Measurements from ENCODE around the gene TUBA3E. TPM values are rescaled to one million over a fixed set of nuclear protein-coding genes. Genes with fewer than 3 reads are reported as not detected.
"Not testable (repeated sequence)": the region's sequence is repeated elsewhere in the genome, so short reads cannot be mapped to it uniquely, and the experiment has no call there.

Gene TUBA3E
- not detected for total RNA-seq

DNA sequence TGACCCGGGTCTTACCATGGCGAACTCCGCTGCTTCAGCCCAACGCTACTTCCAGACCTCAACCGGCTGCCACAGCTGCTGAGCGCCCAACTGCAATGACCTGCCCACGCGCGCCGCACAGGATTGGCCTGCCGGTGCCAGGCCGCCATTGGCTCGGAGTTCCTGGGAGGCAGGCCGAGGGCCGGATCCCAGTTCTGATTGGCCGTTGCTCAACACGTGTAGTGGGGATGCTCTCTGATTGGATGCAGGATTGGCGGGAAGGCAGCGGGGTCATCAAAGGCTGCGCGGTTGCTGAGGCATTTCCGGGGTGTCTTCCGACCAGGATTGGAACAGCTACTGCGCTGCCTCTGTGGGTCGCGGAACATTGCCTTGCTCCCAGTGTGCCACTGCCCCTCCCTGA is at the start of gene TUBA3E:
TUBA3E (minus strand) TSS at position 97 of the 400 bp plus-strand sequence; CDS start at position 18, 79 bp downstream.
- no peak for DNase-seq (ENCODE audit: low spot score)

DNA sequence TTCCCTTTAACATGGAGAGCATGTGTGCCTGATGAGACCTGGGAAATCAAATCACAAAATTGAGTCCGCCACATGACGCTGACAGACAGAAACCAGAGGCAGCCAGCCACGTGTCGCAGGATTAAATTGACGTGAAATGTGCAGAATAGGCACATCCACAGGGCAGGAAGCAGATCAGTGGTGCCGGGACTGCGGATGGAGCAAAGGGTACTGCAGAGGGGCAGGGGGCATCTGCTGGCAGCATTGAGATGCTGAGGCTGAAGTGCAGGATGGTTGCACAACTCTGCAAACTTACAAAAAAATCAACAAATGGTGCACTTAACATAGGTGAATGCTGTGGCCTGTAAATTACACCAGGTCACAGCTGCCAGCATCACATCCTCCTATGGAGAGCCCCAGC is 48.2 kb upstream of the TUBA3E start:
- DNase-seq (ENCODE audit: low spot score): no peak

DNA sequence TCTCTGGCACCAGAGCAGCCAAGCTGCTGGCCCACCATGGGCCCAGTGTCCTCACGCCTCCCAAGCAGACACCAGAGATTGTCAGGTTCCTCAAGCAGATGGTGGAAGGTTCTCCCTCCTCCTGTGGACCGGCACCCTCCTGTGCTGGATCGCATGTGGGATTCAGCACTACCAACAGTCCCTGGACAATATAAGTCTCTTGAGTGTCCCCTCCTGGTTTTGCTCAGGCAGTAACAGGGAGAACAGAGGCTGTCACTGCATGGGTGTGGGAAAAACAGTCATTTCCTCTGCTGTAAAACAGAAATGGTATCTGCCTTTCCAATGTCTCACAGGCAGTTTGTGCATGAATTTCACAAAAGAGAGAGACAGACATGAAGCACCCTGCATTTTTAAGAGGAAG is 47.7 kb upstream of the TUBA3E start:
- no peak for DNase-seq (ENCODE audit: low spot score)

DNA sequence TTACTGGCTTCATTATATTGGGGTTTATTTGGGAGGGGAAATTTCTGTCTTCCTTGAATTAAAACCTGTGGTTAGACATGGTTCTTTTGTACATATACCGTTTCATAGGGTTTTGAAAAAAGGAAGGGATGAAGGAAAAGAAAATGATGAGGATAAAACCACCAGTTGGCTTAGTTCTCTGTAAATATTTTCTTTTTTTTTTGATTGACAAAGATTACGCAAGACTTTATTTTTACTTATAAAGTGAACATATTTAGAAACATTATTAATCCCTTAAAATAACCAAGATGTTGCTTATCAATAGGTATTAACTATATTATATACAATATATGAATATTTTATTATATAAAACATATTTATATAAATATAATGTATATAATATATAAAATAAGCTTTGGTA is 45.1 kb upstream of the TUBA3E start:
- no peak for DNase-seq (ENCODE audit: low spot score)

DNA sequence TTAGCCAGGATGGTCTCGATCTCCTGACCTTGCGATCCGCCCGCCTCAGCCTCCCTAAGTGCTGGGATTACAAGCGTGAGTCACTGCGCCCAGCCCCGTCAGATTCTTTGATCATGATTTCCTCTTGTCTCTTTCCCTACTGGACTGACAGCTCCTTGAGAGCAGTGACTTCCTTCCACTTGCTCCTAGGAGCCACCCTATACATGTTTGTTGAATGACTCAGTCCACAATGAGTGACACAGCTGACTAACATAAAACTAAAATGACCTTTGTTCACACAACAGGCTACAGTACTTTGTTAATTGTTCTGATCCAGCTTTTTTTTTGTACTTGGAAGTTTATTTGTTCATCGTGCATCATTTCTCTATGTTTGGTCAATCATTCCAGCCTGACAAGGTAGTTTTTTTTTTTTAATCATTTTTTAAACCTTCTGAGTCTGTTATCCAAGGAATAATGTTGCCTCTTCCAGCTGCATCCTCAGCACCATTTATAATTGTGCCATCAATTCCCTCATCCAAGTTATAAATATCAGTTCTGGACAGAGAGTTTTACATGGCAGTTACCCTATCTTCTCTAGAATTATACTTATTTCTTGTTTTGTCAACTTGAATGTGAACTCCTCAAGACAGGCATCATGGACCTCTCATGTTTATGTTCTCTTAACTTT is 42.9 kb upstream of the TUBA3E start:
- DNase-seq (ENCODE audit: low spot score): peak; percentile 64

DNA sequence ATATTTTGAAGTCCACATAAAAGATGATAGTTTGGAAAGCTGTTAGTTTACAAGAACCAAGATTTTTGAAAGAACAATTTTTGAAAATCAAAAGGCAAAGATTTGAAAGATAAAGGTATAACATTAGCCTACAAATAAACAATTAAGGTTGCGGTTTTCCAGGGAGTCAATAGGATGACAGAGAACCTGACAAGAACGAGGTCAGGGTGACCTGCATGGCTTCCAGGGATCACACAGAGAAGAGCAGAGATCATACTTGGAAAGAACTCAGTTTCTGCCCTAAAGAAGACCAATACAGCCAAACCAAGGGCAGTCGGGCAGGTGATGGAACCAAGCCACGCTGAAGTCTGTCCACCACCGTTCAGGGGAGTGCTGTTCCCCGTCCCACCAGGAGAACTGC is 41.3 kb upstream of the TUBA3E start:
- DNase-seq (ENCODE audit: low spot score): not testable (repeated sequence)

DNA sequence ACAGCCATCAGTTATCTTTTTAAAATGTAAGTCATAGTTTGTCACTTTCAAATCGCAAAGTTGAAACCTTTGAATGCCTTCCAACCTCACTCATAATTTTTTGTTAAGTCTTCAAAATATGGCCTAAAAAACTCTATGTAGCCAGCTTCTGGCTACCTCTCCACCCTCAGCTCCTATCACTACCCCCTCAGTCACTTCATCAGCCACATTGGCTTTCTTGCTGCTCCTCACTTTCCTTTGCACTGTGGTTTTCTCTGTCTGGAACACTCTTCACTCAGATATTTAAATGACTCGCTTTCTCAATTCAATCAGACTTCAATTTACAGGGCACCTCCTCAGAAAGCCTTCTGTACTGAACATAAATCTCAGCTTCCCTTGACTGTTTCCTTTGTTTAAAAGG is 34.8 kb upstream of the TUBA3E start:
- not testable (repeated sequence) for DNase-seq (ENCODE audit: low spot score)

DNA sequence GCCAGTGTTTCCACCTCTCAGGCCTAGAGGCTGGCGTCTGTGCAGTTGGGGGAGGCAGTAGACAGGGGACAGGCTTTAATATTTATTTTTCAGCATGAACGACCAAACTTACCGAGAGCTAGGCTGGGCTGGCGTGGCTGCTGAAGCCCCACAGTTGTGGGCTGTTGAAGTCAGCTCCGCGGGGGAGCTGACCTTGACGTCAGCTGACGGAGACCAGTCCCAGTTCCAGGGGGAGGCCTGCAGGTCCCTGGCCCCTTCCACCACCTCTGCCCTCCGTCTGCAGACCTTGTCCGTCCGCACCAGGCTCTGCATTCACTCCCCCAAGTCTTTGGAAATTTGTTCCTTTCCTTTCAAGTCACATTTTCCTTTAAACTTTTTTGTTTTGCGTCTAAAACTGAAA is 33.4 kb upstream of the TUBA3E start:
- DNase-seq (ENCODE audit: low spot score): no peak

DNA sequence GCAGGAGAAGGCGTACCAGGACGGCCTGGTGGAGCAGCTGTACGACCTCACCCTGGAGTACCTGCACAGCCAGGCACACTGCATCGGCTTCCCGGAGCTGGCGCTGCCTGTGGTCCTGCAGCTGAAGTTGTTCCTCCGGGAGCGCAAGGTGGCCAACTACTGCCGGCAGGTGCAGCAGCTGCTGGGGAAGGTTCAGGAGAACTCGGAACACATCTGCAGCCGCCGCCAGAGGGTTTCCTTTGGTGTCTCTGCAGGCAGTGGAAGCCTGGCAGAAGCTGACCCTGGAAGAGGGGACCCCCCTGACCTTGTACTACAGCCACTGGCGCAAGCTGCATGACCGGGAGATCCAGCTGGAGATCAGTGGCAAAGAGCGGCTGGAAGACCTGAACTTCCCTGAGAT is 32.7 kb upstream of the TUBA3E start:
- not testable (repeated sequence) for DNase-seq (ENCODE audit: low spot score)

DNA sequence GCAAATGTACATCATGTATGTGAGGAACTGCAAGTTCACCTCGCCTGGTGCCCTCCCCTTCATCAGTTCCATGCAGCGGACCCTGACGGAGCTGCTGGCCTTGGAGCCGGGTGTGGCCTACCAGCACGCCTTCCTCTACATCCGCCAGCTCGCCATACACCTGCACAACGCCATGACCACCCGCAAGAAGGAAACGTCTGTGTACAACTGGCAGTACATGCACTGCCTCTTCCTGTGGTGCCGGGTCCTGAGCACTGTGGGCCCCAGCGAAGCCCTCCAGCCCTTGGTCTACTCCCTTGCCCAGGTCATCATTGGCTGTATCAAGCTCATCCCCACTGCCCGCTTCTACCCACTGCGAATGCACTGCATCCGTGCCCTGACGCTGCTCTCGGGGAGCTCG is 32.1 kb upstream of the TUBA3E start:
- not testable (repeated sequence) for DNase-seq (ENCODE audit: low spot score)

DNA sequence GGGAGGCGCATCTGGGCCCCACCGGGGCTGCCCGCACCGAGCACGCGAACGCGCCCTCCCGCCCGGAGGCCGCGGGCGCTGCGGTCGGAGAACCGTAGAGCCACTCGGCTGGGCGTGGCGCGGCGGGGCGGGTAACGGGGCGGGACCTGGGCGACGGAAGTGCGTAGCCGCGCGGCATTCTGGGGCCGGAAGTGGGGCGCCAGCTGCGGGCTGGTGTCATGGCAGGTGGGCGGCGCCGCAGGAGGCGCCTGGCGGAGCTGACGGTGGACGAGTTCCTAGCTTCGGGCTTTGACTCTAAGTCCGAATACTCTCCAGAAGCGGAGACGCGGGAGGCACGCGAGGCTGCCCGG is 30.9 kb upstream of the TUBA3E start:
- DNase-seq (ENCODE audit: low spot score): peak; percentile 45

DNA sequence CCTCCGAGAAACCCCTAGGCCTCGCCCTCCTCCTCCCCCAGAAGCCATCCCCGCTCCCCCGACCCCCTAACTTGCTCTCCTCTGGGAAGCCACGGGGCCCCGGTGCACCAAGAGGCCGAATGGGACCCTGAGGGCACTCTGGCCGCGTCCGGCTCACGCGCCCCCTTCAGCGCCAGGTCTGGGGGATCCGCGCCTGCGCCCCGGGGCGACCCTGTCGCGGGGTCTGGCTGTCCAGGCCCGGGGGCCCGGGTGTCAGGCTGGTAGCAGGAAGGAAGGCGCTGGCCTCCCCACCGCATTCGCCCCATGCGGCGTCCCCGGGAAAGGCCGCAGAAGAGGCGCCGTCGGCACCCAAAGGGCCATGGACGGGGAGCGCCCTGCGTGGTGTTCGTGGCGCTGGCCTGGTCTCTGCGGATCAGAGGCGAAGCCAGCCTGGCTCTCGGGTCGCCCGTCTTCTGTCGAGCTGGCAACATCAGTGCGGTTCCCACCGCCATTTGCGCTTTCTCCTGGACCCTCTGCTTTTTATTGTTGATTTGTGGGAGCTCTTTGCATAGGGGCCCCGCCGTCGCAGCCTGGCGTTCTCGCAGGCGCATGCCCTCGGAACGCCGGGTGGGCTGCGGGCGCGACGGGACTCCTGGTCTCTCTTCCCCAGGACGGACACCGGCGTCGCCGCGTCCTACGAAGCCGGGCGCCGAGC is 30.4 kb upstream of the TUBA3E start:
- DNase-seq (ENCODE audit: low spot score): not testable (repeated sequence)

DNA sequence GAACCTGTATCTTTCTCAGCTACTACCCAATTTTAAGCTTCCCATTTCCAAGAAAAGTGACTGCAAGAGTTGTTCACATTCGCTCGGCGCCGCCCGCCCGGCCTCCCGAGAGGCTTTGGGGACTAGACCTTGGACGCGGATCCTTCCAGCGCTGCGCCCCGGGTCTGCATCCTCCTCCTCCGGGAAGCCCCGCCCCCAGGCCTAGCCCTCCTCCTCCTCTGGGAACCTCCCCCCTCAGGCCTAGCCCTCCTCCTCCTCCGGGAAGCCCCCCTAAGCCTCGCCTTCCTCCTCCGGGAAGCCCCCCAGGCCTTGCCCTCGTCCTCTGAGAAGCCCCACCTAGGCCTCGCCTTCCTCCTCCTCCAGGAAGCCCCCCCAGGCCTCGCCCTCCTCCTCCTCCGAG is 29.8 kb upstream of the TUBA3E start:
- DNase-seq (ENCODE audit: low spot score): not testable (repeated sequence)

DNA sequence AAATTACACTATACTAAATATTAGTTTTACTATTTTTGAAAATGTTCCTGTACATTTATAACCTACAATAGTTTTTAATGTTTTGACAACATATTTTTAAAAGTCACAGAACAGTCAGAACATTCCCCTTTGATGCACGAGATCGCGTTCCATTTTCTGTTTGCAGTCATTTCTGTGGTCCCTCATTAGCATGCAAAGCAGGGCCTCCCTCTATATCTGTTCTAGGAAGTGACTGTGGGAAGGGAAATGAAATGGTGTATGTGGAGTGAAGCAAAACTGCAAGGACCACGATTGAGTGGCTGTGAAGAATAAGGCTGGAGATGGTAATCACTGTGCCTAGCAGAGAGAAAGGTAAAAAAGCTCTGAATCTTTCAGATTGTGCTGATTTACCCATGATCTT is 24.3 kb upstream of the TUBA3E start:
- not testable (repeated sequence) for DNase-seq (ENCODE audit: low spot score)

DNA sequence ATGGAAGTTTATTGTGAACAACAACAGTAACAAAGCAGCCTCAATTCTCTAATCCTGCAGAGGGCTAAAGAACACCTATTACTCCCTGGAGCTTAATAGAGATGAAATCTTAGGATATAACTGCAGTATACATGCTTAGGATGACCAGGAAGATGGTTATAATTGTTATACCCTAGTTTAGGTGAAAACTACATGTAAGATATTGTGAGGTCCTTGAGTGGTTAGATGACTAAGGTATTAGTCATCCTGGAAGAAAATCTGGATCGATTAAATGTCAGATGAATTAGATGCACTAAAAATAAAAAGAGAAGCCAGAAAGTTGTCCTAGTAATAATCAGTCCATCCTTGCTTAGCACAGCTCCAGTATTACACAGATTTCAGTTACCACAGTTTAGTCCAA is 22.3 kb upstream of the TUBA3E start:
- not testable (repeated sequence) for DNase-seq (ENCODE audit: low spot score)

DNA sequence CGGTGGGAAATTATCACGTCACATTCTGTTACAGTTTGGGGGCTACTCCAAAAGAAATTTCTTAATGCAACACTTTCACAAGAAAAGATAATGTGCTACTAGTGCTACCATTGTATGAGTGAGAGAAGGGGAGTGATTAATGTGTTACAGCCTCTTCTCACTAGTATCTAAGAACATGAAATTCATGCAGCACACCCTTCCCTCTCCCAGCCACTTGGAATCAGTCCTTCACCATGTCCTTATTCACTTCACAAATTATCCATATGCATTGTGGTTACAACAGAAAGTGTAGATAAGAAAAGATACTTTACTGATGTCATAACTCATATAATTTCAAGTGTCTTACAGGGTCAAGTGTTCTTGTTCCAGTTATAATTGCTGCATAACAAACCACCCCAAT is 20.9 kb upstream of the TUBA3E start:
- DNase-seq (ENCODE audit: low spot score): not testable (repeated sequence)

DNA sequence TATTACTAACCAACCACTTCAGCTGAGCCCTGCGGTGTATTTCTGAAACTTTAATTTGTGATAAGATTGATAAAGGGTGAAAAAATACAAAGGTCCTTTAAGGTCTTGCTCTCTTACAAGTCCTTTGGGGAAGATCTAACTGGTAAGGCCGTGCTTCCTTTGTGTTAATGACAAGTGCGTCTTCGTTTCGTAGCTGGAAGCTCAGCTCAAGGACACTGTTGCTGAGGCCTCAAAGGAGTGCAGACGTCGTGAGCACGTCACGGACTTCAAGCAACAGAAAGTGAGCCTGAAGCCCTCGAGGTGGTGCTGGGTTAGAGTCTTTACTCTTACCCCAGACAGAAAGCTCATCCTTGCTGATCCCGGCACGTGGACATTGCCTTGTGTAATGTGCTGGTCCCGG is 8.8 kb upstream of the TUBA3E start:
- not testable (repeated sequence) for DNase-seq (ENCODE audit: low spot score)

DNA sequence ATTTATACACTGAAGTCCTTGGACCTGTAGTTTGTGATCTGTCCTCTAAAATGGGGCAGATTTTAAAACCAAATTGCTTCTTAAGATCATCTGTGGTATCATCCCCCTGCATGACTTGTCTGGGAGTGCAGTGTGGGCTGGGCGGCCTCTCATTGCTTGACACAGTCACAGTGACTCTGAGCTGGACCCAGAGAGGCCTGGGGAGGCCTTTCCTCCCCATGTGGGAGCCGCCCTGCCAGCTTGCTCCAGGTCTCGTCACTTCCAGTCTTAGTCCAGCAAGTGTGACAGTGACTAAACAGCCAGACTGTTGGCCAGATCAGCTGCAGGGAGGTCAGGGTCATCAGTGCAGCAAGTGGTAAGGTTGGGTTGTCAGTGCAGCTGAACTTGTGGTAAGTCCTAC is 4.9 kb upstream of the TUBA3E start:
- not testable (repeated sequence) for DNase-seq (ENCODE audit: low spot score)

DNA sequence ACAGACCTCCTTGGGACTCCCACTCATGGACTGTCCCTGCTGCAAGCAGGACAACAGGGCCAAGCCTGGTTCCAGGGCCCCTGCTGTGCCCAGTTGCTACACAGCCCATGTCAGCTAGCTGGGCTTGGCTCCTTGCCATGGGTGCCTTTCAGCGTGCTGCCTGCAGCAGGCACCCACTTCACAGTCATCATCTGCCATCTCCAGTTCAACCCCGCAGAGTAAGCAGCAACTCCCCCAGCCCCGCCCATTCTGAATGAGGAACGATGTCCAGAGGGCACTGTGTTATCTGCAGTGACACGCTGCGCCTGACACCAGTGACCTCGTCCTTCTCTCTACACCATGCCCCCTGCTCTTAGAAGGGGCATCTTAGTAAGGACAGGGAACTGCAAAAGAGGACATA is 4.3 kb upstream of the TUBA3E start:
- DNase-seq (ENCODE audit: low spot score): not testable (repeated sequence)

DNA sequence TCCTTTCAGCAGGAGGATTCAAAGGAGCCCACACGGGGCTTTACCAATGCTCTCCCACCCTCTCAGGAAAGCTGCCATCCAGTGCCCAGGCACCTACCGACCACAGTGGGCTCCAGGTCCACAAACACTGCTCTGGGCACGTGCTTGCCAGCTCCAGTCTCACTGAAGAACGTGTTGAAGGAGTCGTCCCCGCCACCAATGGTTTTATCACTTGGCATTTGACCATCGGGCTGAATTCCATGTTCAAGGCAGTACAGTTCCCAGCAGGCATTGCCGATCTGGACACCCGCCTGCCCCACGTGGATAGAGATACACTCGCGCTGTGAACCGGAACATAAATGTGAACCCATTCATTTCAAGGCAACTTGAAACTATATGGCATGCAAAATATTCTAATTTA is 2.2 kb downstream of the TUBA3E start:
- DNase-seq (ENCODE audit: low spot score): not testable (repeated sequence)

DNA sequence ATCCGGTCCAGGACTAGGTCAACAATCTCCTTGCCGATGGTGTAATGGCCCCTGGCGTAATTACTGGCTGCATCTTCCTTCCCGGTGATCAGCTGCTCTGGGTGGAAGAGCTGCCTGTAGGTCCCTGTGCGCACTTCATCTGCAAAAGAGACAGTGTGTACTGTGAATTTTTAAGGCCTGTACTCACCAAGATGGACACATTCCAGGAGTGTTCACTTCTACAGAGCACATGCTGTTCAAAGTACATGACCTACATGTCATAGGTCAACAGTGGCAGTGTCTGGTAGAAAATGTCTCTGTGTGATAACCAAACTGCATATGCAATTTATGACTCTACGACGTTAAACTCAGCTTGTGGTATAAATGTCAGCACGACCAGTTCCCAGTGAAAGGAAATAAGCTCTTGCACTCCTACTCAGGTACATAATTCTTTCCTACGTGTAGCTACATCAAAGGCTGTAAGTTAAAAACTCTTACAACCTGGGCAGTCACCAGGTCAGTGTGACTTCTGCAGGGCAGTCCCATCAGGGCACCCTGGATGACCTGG is 3.1 kb downstream of the TUBA3E start:
- not testable (repeated sequence) for DNase-seq (ENCODE audit: low spot score)

DNA sequence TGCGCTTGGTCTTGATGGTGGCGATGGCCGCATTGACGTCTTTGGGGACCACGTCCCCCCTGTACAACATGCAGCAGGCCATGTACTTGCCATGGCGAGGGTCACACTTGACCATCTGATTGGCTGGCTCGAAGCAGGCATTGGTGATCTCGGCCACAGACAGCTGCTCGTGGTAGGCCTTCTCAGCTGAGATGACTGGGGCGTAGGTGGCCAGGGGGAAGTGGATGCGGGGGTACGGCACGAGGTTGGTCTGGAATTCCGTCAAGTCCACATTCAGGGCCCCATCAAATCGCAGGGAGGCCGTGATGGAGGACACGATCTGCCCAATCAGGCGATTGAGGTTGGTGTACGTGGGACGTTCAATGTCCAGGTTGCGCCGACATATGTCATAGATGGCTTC is 4.4 kb downstream of the TUBA3E start:
- not testable (repeated sequence) for DNase-seq (ENCODE audit: low spot score)

DNA sequence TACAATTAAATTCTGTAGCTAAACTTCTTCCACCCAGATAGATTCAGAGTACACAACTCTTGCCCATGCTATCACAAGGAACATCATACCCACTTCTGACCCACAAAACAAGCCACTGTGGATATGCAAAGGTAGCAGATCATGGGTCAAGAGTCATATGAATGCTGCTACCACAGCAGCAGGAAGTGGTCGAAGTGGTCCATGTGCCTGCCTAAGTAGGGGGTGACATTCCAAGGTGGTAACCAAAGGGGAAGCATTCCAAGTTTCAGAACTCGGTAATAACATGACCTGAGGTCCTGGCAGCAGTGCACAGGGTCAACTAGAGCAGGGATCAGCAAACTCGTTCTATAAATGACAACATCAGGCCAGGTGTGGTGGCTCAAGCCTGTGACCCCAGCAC is 5.8 kb downstream of the TUBA3E start:
- DNase-seq (ENCODE audit: low spot score): not testable (repeated sequence)
